HT1080 (cell line): ENCODE data around the gene CSF1. TPM values are rescaled to one million over a fixed set of nuclear protein-coding genes. Genes with fewer than 3 reads are reported as not detected.

ENCODE experiments used
- DNase-seq: peaks from one replicate; pipeline ENCODE4 v3.0.0-alpha.2; 2015; ENCODE audit warnings: low read depth
- total RNA-seq: library from RNA; depleted of rRNA; stranded (reverse); fragments of >200 nt; shearing (Covaris generic); gene quantifications from 2 replicates; pipeline ENCODE4 v1.2.3, GENCODE V29; 2014; rRNA removed

The CSF1 gene
- total RNA-seq, 1 experiment from 2014 or later = 22.0 TPM

DNA sequence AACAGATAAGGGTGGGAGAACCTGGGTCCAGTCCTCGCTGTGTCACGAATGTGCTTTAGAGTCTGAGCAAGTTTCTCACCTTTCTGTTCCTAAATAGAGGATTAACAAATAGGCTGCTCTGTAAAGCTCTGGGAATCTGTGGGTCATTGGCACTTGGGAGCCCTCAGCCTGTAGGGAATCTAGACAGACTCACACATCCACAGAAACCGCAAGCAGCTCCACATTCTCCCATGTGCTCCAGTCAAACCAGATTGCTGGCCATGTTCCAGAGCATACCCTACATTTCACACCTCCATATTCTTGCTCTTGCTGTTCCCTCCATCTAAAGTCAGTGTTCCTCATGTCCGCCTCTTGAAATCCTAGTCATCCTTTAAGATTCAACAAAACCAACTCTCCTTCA, 66.1 kb downstream of the CSF1 start:
- DNase-seq = no peak

DNA sequence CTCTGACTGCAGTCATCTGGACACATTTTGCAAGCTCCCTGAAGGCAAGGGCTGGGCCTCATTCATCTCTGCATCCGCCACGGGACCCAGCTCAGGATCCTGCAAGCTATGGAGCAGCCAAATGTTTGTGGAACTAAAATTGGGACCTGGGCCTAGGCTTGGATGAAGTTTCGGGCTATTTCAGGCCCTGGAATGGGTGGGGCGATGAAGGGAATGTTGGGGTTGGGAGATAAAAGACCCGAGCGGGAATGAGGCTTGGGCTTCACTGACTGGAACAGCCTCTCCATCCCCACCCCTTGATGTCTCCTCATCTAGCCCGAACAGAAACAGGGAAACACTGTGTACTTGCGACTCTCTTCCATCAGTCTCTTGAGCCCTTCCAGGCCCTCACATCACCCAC, 66.6 kb downstream of the CSF1 start:
- DNase-seq = no peak

DNA sequence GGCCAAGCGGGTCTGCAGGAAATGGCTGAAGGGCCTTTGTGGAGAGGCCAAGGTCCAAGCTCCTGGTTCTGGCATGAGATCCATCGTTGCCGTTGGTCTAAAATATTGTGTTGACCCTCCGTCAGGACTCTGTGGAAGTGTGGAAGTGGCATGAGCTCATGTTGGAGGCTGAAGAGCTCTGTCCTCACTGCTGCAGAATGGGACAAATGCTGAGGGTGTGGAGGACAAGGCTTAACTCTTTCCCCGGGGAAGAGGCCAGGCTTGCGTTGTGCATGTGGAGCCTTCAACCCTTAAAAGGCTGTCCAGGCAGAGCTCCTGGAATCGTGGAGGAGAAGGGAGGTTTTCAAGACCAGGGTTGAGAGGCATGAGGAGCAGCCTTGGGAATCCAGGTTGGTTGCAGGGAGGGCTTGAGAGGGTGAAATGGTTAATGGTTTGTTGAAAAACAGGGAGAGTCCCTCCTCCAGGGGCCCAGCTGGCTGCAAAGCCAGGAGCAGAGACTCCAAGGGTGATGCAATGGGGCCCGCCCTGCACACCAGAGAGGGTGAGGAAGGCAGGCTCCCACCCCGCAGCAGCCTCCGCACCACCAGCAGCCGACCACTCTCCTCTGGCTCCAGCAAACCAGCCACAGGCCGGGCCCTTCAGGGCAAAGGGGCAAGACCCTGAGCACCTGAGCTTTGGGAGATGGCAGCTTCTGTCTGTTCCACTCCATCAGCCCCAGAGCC, 67.2 kb downstream of the CSF1 start:
- DNase-seq = no peak

DNA sequence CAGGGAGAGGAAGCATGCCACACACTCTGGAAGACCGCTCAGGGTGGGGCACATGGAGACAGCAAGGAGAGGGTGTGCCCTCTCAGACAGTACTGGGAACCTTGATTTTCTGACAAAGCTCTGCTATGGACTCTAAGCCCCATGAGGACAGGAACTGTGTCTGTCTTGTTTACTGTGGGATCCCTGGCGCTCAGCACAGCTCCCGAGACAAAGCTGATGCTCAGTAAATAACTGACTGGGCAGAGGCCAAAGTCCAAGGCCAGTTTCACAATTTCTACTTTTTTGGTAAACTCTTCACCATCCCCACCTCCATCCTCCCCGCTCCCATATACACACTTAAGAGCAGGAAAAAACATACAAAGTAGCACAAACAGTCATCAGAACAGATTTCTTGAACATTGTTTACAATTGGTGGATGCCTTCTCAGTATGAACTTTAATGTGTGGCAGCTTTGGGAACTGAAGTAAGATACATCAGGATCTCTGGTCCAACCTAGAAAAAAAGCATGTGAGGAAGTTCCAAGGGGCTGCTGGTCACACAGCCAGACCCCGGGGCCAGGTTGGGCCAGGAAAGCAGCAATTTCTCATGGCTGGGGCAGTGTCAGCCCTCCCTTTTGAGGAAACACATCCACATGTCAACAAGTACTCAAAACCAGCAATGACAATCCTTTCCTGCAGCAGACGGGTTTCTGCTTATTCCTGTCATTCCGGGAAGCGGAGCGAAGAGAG, 68.3 kb downstream of the CSF1 start:
- no peak for DNase-seq

DNA sequence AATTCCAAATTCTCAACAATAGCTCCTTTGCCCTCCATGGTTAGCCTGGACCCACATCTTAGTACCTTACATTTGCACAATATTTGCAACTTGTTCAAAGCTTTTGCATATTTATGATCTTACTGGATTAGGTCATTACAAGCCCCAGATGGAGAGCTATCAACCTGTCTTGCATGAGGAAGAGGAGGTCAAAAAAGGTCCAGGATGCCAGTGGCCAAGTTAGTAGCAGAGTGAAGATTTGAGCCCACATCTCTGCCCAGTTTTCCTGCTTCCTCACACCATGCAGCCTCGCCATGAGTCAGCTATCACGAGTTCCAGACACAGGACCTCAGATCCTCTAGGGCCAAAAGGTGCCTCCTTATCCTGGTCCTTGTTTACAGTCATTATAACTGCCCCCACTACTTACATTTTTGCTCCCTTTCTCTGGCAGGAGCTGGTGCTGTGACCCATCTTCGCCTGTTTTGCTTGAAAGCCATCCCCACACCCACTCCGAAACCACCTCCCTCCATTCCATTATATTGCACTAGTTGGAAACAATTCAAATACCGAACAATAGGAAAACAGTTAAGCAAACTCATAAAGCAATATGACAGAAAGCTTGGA, 68.9 kb downstream of the CSF1 start:
- DNase-seq = peak; percentile 88

Other genes starting within 250 kb of the CSF1 start
- gene GSTM2, start 242.8 kb upstream of the CSF1 start, total RNA-seq = 2.3 and 3.1 TPM in 2 replicates
- gene GSTM1, start 223.0 kb upstream of the CSF1 start, total RNA-seq = 14.5 and 17.0 TPM in 2 replicates
- gene GSTM5, start 198.6 kb upstream of the CSF1 start, total RNA-seq = 0.03 TPM in 1 of 2 replicates, not detected in the other
- gene GSTM3, start 169.8 kb upstream of the CSF1 start, total RNA-seq = 52.4 and 81.8 TPM in 2 replicates
- gene EPS8L3, start 146.9 kb upstream of the CSF1 start, total RNA-seq = not detected in 2 replicates
- gene AHCYL1, start 73.9 kb downstream of the CSF1 start, total RNA-seq = 28.5 and 41.1 TPM in 2 replicates
- gene STRIP1, start 123.8 kb downstream of the CSF1 start, total RNA-seq = 27.5 and 29.8 TPM in 2 replicates
- not detected in 2 replicates for gene ALX3, start 159.8 kb downstream of the CSF1 start, total RNA-seq
- gene UBL4B, start 201.6 kb downstream of the CSF1 start, total RNA-seq = not detected in 2 replicates
- not detected in 2 replicates for gene SLC6A17, start 239.6 kb downstream of the CSF1 start, total RNA-seq